GM18861 (cell line): Measurements from ENCODE around the gene PALM3.
A peak's percentile ranks its signal among the peaks of the same experiment; 100 is the strongest.

ENCODE experiments used
- ATAC-seq: cut with Tn5 transposase; IDR thresholded peaks from one replicate; pipeline ENCODE4 v1.9.1; 2021; ENCODE audit not compliant: unreplicated experiment

PALM3 gene

GRCh38 chr19:14089662-14090508 is 28.0 kb upstream of the PALM3 start:
- no peak for ATAC-seq

GRCh38 chr19:14089412-14089661 is 27.5 kb upstream of the PALM3 start:
- ATAC-seq, result no peak

GRCh38 chr19:14088634-14089411 is 26.9 kb upstream of the PALM3 start:
- no peak for ATAC-seq

GRCh38 chr19:14086098-14086497 is 24.2 kb upstream of the PALM3 start:
- ATAC-seq, result no peak

GRCh38 chr19:14085309-14085995 is 23.6 kb upstream of the PALM3 start, which contains the start of gene C19orf67:
Gene C19orf67, minus strand, starts transcription at chr19:14085783. Its CDS starts 156 bp downstream, at chr19:14085627.
- no peak for ATAC-seq

- ATAC-seq, result no peak
Measured at GRCh38 chr19:14082675-14082960, 20.7 kb upstream of the PALM3 start.

GRCh38 chr19:14081797-14082674 is 20.2 kb upstream of the PALM3 start:
- no peak for ATAC-seq

- ATAC-seq, result peak; percentile 89
Measured at GRCh38 chr19:14080887-14081796, 19.3 kb upstream of the PALM3 start.

GRCh38 chr19:14078411-14078810 is 16.5 kb upstream of the PALM3 start:
- no peak for ATAC-seq

GRCh38 chr19:14073925-14074838 is 12.3 kb upstream of the PALM3 start:
- no peak for ATAC-seq

- ATAC-seq, result peak; percentile 45
Measured at GRCh38 chr19:14073261-14073924, 11.5 kb upstream of the PALM3 start.

- ATAC-seq, result no peak
Measured at GRCh38 chr19:14072535-14073260, 10.8 kb upstream of the PALM3 start, which contains the start of gene MISP3. Gene MISP3, plus strand, starts transcription at chr19:14072786. Its CDS starts 524 bp downstream, at chr19:14073310.

- no peak for ATAC-seq
Measured at GRCh38 chr19:14070268-14071050, 8.6 kb upstream of the PALM3 start.

GRCh38 chr19:14066134-14066533 is 4.3 kb upstream of the PALM3 start:
- ATAC-seq, result no peak

- no peak for ATAC-seq
Measured at GRCh38 chr19:14063105-14063504, 1.2 kb upstream of the PALM3 start.

GRCh38 chr19:14062558-14062855 is 631 bp upstream of the PALM3 start:
- no peak for ATAC-seq
